ENCODE results near the gene CPNE5.

- no peak for TF ChIP-seq REST (IDR thresholded peaks at IDR 0.05; ENCODE audit: insufficient read depth in 1 of 2, low read depth in 2 of 2, low read length in 2 of 2)
- TF ChIP-seq TAF1 (IDR thresholded peaks at IDR 0.05; ENCODE audit: borderline replicate concordance, insufficient read depth, low read length) = no peak
- TF ChIP-seq SIN3A (IDR thresholded peaks at IDR 0.05; ENCODE audit: borderline replicate concordance, insufficient read depth, low read length) = no peak
These were observed 6.0 kb downstream of the CPNE5 start for GRCh38 chr6:36833182-36833789.

All from PFSK-1 (cell line).